SU-DHL-6 (cell line): ENCODE results near the gene CCDC186.

Experiments
- EZH2phosphoT487 ChIP-seq: fragments of 200-600 bp; sonication (generic), shearing (Covaris generic); conservative IDR thresholded peaks from 2 replicates; pipeline ENCODE4 v1.6.1; 2018; ENCODE audit warnings: mild to moderate bottlenecking, antibody characterized with exemption, low read length, moderate library complexity, mixed read lengths
- TF ChIP-seq, protein P1 (sequence below): fragments of 200-600 bp; sonication (generic); IDR thresholded peaks from one replicate; pipeline ENCODE4 v1.5.1; 2017; ENCODE audit warnings: antibody characterized with exemption, mild to moderate bottlenecking, low read length, moderate library complexity; ENCODE audit not compliant: insufficient read depth, poor library complexity, severe bottlenecking

GRCh38 chr10:114206902-114207301 lies 32.9 kb upstream of the CCDC186 start:
- TF ChIP-seq, protein P1, sequence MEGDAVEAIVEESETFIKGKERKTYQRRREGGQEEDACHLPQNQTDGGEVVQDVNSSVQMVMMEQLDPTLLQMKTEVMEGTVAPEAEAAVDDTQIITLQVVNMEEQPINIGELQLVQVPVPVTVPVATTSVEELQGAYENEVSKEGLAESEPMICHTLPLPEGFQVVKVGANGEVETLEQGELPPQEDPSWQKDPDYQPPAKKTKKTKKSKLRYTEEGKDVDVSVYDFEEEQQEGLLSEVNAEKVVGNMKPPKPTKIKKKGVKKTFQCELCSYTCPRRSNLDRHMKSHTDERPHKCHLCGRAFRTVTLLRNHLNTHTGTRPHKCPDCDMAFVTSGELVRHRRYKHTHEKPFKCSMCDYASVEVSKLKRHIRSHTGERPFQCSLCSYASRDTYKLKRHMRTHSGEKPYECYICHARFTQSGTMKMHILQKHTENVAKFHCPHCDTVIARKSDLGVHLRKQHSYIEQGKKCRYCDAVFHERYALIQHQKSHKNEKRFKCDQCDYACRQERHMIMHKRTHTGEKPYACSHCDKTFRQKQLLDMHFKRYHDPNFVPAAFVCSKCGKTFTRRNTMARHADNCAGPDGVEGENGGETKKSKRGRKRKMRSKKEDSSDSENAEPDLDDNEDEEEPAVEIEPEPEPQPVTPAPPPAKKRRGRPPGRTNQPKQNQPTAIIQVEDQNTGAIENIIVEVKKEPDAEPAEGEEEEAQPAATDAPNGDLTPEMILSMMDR, result no peak
- TF ChIP-seq EZH2phosphoT487, result no peak
